B cell (primary cell): ENCODE data around the gene MYPOP.

Experiments used
- CTCF ChIP-seq: fragments of 200-600 bp; IDR thresholded peaks from one replicate; pipeline ENCODE4 v1.8.0; 2022; ENCODE audit warnings: antibody characterized with exemption, mild to moderate bottlenecking
- EZH2 ChIP-seq: IDR thresholded peaks from 2 replicates; pipeline ENCODE4 v1.6.1; 2012; ENCODE audit warnings: borderline replicate concordance, low read depth, mild to moderate bottlenecking, moderate library complexity, low read length; ENCODE audit not compliant: insufficient read depth, poor library complexity, severe bottlenecking

GRCh38 chr19:45883881-45884681 is 18.3 kb downstream of the MYPOP start:
- no peak for TF ChIP-seq CTCF
- no peak for TF ChIP-seq EZH2
